AG04450 (cell line): ENCODE measurements around the gene EDIL3. TPM values are rescaled to one million over a fixed set of nuclear protein-coding genes. Genes with fewer than 3 reads are reported as not detected.
"Not testable (repeated sequence)": the region's sequence is repeated elsewhere in the genome, so short reads cannot be mapped to it uniquely, and the experiment has no call there.

Experiments used
- CTCF ChIA-PET: fragments of 300-600, 350-600 bp; formaldehyde crosslinking; extraction: SDS; loops from one replicate; lab custom pipeline; 2022; ENCODE audit warnings: antibody characterized with exemption, inconsistent platforms; lab: Charles Lee
- POLR2A ChIA-PET: fragments of 350-600 bp; formaldehyde crosslinking; extraction: SDS; loops from one replicate; lab custom pipeline; 2021; ENCODE audit warnings: antibody characterized with exemption, inconsistent platforms; lab: Yijun Ruan, JAX
- DNase-seq: peaks from one replicate; pipeline ENCODE4 v3.0.0-alpha.2; 2011; ENCODE audit warnings: low read depth, low spot score
- H3K27ac ChIP-seq: one replicate; pipeline ENCODE4 v1.5.1; 2012; ENCODE audit warnings: low read depth, low read length, control low read depth
- H3K27me3 ChIP-seq: one replicate; pipeline ENCODE4 v1.6.0; 2012; ENCODE audit warnings: low read length; ENCODE audit not compliant: control insufficient read depth, insufficient read depth
- H3K4me3 ChIP-seq: 2 replicates; pipeline ENCODE4 v1.5.1; 2011; ENCODE audit warnings: mild to moderate bottlenecking, low read depth, low read length, control low read depth
- H3K9me3 ChIP-seq: 2 replicates; pipeline ENCODE4 v1.5.1; 2012; ENCODE audit warnings: low read length; ENCODE audit not compliant: control insufficient read depth, insufficient read depth
- polyA plus RNA-seq: library from polyadenylated mRNA; depleted of rRNA; stranded (reverse); fragments of >200 nt; gene quantifications from 2 replicates; pipeline ENCODE4 v1.2.3, GENCODE V29; 2011
- TF ChIP-seq, protein P1 (sequence below): IDR thresholded peaks from 2 replicates; pipeline ENCODE4 v1.5.1; 2011; ENCODE audit warnings: low read depth, low read length, control low read depth, inconsistent platforms

EDIL3 gene
- polyA plus RNA-seq, 1 experiment = 61.9 TPM

DNA sequence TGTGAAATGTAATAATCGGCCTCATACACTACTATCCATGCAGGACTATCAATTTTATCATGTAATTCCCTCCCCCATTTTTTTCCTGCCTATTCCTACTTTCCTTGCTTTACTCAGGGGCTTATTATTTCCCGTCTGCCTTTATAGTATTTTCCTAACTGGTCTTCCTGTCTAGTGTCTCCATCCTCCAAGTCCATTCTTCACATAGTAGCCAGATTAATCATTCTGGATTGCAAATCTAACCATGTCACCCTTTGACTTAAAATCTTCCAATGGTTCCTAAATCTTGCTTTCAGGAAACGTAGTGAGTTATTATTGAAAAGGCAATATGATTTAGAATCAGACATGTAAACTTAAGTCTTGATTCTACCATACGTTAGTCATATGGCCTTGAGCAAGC lies 356.6 kb downstream of the EDIL3 start:
- Histone ChIP-seq H3K9me3 (no peaks in the 10 kb centered on the region), H3K4me3 (no peak overlapping the region), H3K27me3 (no peaks in the 10 kb centered on the region), H3K27ac (no peak overlapping the region)
- CTCF ChIA-PET = no interaction called here
- TF ChIP-seq, protein P1, sequence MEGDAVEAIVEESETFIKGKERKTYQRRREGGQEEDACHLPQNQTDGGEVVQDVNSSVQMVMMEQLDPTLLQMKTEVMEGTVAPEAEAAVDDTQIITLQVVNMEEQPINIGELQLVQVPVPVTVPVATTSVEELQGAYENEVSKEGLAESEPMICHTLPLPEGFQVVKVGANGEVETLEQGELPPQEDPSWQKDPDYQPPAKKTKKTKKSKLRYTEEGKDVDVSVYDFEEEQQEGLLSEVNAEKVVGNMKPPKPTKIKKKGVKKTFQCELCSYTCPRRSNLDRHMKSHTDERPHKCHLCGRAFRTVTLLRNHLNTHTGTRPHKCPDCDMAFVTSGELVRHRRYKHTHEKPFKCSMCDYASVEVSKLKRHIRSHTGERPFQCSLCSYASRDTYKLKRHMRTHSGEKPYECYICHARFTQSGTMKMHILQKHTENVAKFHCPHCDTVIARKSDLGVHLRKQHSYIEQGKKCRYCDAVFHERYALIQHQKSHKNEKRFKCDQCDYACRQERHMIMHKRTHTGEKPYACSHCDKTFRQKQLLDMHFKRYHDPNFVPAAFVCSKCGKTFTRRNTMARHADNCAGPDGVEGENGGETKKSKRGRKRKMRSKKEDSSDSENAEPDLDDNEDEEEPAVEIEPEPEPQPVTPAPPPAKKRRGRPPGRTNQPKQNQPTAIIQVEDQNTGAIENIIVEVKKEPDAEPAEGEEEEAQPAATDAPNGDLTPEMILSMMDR = no peak
- DNase-seq = no peak
- POLR2A ChIA-PET = no interaction called here

DNA sequence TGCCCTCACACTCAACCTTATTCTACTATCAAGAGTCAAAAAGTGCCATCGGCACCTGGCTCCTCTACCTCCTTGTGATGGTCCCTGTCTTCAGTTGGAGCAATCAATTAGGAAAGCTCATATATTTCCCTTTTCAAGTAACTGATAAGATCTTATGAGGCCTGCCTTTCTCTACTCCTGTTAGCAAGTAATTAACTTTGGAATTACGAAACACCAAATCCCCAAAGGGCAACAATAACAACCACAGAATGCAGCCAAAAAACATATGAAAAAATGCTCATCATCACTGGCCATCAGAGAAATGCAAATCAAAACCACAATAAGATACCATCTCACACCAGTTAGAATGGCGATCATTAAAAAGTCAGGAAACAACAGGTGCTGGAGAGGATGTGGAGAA lies 366.2 kb downstream of the EDIL3 start:
- POLR2A ChIA-PET, H3K4me3 ChIP-seq, CTCF ChIA-PET, H3K9me3 ChIP-seq, H3K27ac ChIP-seq, DNase-seq, H3K27me3 ChIP-seq: not testable (repeated sequence)

DNA sequence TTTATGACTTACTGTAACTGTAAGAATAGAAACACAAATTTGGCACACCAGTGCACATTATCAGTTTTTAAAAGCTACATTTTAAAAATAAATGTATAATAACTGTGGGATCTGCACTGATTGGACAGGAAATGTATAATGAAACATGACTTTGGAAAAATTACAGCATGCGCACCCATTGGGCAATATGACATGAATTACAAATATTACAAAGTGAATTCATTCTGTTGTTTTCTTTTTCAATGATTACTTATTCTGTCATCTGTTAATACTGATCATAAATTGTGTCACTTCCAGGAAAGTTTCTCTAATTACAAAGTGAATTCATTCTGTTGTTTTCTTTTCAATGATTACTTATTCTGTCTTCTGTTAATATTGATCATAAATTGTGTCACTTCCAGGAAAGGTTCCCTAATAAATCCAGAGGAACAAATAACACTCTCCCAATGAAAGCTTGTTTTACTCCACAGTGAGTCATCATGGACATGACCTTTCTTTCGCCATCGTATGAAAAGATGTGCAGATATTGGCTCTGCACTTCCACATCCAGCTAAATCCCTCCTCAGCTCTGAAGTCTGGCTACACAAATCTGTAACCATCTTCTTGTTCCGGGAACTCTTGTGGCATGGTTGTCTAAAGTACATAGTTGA lies 367.0 kb downstream of the EDIL3 start:
- POLR2A ChIA-PET = no interaction called here

DNA sequence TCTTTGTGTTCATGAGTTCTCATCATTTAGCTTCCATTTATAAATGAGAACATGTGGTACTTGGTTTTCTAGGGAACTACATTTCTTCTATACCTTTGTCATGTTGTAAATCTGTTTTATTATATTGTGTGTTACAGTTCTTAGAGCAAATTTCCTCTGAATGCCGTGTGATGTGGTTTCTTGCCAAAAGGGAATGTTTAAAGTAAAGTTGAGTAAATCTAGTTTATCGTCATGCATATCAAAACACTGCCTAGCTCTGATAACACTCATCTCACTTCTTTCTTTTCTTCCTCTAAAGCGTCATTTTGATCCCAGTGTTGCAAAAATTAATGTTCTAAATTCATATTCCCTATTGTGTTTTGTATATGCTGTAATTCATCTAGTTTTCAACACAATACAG lies 368.6 kb downstream of the EDIL3 start:
- CTCF ChIA-PET = interaction anchor here (1.1 kb wide), 1 partner anchor 8 kb away, joined by 3 read pairs; no protein-coding TSS in a partner anchor

More for the DNA sequence above, 367.0 kb downstream of the EDIL3 start:
- DNase-seq = no peak
- TF ChIP-seq, protein P1 = no peak
- H3K27ac ChIP-seq = no peak overlapping the region
- CTCF ChIA-PET = no interaction called here
- no peak overlapping the region for H3K4me3 ChIP-seq
- no peaks in the 10 kb centered on the region for H3K9me3 ChIP-seq
- H3K27me3 ChIP-seq = no peaks in the 10 kb centered on the region

DNA sequence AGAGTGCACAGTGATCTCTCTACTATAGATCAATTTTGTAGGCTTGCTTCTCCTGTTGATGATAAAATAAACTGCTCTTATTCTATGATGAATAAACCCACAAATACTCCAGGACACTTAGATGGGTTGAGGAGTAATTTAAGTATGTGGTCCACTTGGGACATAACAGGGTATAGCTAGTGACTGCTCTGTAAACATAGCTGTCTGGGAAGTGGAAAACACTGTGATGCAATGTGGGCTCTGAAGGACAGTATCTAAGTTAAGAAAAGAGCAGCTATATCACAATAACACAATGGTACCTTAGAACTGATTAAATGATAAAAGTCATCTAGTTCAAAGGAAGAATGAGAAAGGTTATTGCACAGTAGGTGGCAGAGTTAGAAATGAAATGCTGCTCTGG lies 369.7 kb downstream of the EDIL3 start:
- no peak overlapping the region for H3K4me3 ChIP-seq
- ChIA-PET CTCF (interaction anchor here (1.1 kb wide), 1 partner anchor 9 kb away, joined by 3 read pairs; no protein-coding TSS in a partner anchor), POLR2A (no interaction called here)
- no peak overlapping the region for H3K27ac ChIP-seq
- H3K27me3 ChIP-seq = no peaks in the 10 kb centered on the region
- no peak for DNase-seq
- no peaks in the 10 kb centered on the region for H3K9me3 ChIP-seq
- TF ChIP-seq, protein P1 = no peak

More for the DNA sequence above, 368.6 kb downstream of the EDIL3 start:
- no peak overlapping the region for H3K27ac ChIP-seq
- no peaks in the 10 kb centered on the region for H3K27me3 ChIP-seq
- TF ChIP-seq, protein P1 = no peak
- H3K4me3 ChIP-seq = no peak overlapping the region
- no peaks in the 10 kb centered on the region for H3K9me3 ChIP-seq
- POLR2A ChIA-PET = no interaction called here
- no peak for DNase-seq
